H9 (cell line): Measurements from ENCODE around the gene ZNF804A. TPM values are rescaled to one million over a fixed set of nuclear protein-coding genes. Genes with fewer than 3 reads are reported as not detected.

Experiments used
- DNase-seq: peaks from one replicate; pipeline ENCODE4 v3.0.0-alpha.2; 2017
- H2AFZ ChIP-seq: one replicate; pipeline ENCODE4 v1.6.1; 2013; ENCODE audit warnings: mild to moderate bottlenecking, low read length, control low read depth, moderate library complexity
- H2AK5ac ChIP-seq: 2 replicates; pipeline ENCODE4 v1.6.1; 2013; ENCODE audit warnings: low read length, control low read depth, mixed read lengths; ENCODE audit not compliant: insufficient read length
- H2BK120ac ChIP-seq: one replicate; pipeline ENCODE4 v1.6.1; 2013; ENCODE audit warnings: low read depth, mild to moderate bottlenecking, low read length, control low read depth, inconsistent platforms; ENCODE audit not compliant: poor library complexity, severe bottlenecking
- H2BK12ac ChIP-seq: 2 replicates; pipeline ENCODE4 v1.6.1; 2013; ENCODE audit warnings: low read length, control low read depth, mixed read lengths, low read depth; ENCODE audit not compliant: insufficient read length
- H2BK15ac ChIP-seq: 2 replicates; pipeline ENCODE4 v1.6.1; 2013; ENCODE audit warnings: low read depth, low read length, control low read depth
- H2BK20ac ChIP-seq: one replicate; pipeline ENCODE4 v1.6.1; 2013; ENCODE audit warnings: low read depth, mild to moderate bottlenecking, low read length, control low read depth, inconsistent platforms; ENCODE audit not compliant: poor library complexity, severe bottlenecking
- H2BK5ac ChIP-seq: 2 replicates; pipeline ENCODE4 v1.6.1; 2013; ENCODE audit warnings: low read length, control low read depth, mixed read lengths; ENCODE audit not compliant: insufficient read length
- H3K14ac ChIP-seq: 2 replicates; pipeline ENCODE4 v1.6.1; 2013; ENCODE audit warnings: low read length, control low read depth; ENCODE audit not compliant: insufficient read depth
- H3K18ac ChIP-seq: 2 replicates; pipeline ENCODE4 v1.6.1; 2013; ENCODE audit warnings: low read depth, mild to moderate bottlenecking, mixed read lengths, low read length, control low read depth; ENCODE audit not compliant: insufficient read length
- H3K23ac ChIP-seq: 2 replicates; pipeline ENCODE4 v1.6.1; 2013; ENCODE audit warnings: low read length, control low read depth, mixed read lengths, low read depth; ENCODE audit not compliant: insufficient read length
- H3K23me2 ChIP-seq: 2 replicates; pipeline ENCODE4 v1.6.1; 2013; ENCODE audit warnings: low read depth, mild to moderate bottlenecking, mixed read lengths, low read length, control low read depth; ENCODE audit not compliant: insufficient read length, poor library complexity, severe bottlenecking
- H3K27ac ChIP-seq: 2 replicates; pipeline ENCODE4 v1.5.1; 2013; ENCODE audit warnings: low read length, control low read depth, mixed read lengths, low read depth; ENCODE audit not compliant: insufficient read length
- H3K27me3 ChIP-seq: 2 replicates; pipeline ENCODE4 v1.6.1; 2013; ENCODE audit warnings: low read length, control low read depth, inconsistent platforms; ENCODE audit not compliant: insufficient read depth
- H3K4ac ChIP-seq: 2 replicates; pipeline ENCODE4 v1.6.1; 2013; ENCODE audit warnings: low read depth, mild to moderate bottlenecking, control low read depth, inconsistent platforms, low read length, moderate library complexity
- H3K4me1 ChIP-seq: 2 replicates; pipeline ENCODE4 v1.6.1; 2013; ENCODE audit warnings: low read length, control low read depth, inconsistent platforms; ENCODE audit not compliant: insufficient read depth
- H3K4me2 ChIP-seq: 2 replicates; pipeline ENCODE4 v1.6.1; 2013; ENCODE audit warnings: low read length, control low read depth, mixed read lengths; ENCODE audit not compliant: insufficient read length, insufficient read depth
- H3K56ac ChIP-seq: 2 replicates; pipeline ENCODE4 v1.6.1; 2013; ENCODE audit warnings: low read depth, mild to moderate bottlenecking, mixed read lengths, low read length, control low read depth; ENCODE audit not compliant: insufficient read length
- H3K79me1 ChIP-seq: 2 replicates; pipeline ENCODE4 v1.6.1; 2013; ENCODE audit warnings: low read depth, mild to moderate bottlenecking, moderate library complexity, low read length, control low read depth, inconsistent platforms; ENCODE audit not compliant: insufficient read depth, poor library complexity, severe bottlenecking
- H3K79me2 ChIP-seq: 2 replicates; pipeline ENCODE4 v1.6.1; 2013; ENCODE audit warnings: low read length, control low read depth, inconsistent platforms; ENCODE audit not compliant: insufficient read depth
- H3K9ac ChIP-seq: 2 replicates; pipeline ENCODE4 v1.6.1; 2013; ENCODE audit warnings: low read length, control low read depth, mixed read lengths; ENCODE audit not compliant: insufficient read length; ENCODE audit errors: extremely low read depth
- H3K9me3 ChIP-seq: one replicate; pipeline ENCODE4 v1.6.1; 2013; ENCODE audit warnings: low read depth, low read length, inconsistent platforms; ENCODE audit not compliant: control insufficient read depth
- H3T11ph ChIP-seq: one replicate; pipeline ENCODE4 v1.6.1; 2013; ENCODE audit warnings: mild to moderate bottlenecking, low read length, control low read depth, inconsistent platforms
- H4K20me1 ChIP-seq: one replicate; pipeline ENCODE4 v1.6.1; 2013; ENCODE audit not compliant: control insufficient read depth, insufficient read length, insufficient read depth
- H4K5ac ChIP-seq: 2 replicates; pipeline ENCODE4 v1.6.1; 2013; ENCODE audit warnings: low read depth, mild to moderate bottlenecking, mixed read lengths, low read length, control low read depth; ENCODE audit not compliant: insufficient read length
- H4K8ac ChIP-seq: replicated peaks from 2 replicates; pipeline ENCODE4 v1.6.1; 2013; ENCODE audit warnings: low read length, control low read depth, mixed read lengths, low read depth; ENCODE audit not compliant: insufficient read length
- H4K91ac ChIP-seq: 2 replicates; pipeline ENCODE4 v1.6.1; 2013; ENCODE audit warnings: low read depth, mild to moderate bottlenecking, moderate library complexity, mixed read lengths, low read length, control low read depth; ENCODE audit not compliant: insufficient read length
- H3K27ac Mint-ChIP-seq, 3 experiments: 2 replicates in 2 of 3; 3 replicates in 1 of 3; pipeline ENCODE4 v1.8.0; 2020 to 2021; ENCODE audit warnings: mixed read lengths in 3 of 3, mild to moderate bottlenecking in 1 of 3, moderate library complexity in 1 of 3
- H3K27me3 Mint-ChIP-seq: 2 replicates; pipeline ENCODE4 v1.8.0; 2021; ENCODE audit warnings: low read depth, mild to moderate bottlenecking, moderate library complexity, mixed read lengths
- H3K36me3 Mint-ChIP-seq, 3 experiments: 2 replicates in 2 of 3; 3 replicates in 1 of 3; pipeline ENCODE4 v1.8.0; 2020 to 2021; ENCODE audit warnings: low read depth in 3 of 3, mixed read lengths in 3 of 3; ENCODE audit not compliant: insufficient read depth in 1 of 3
- H3K4me1 Mint-ChIP-seq, 2 experiments: 2 replicates each; pipeline ENCODE4 v1.8.0; 2020; ENCODE audit warnings: mixed read lengths in 2 of 2
- H3K4me3 Mint-ChIP-seq, 2 experiments: 2 replicates in 1 of 2; 3 replicates in 1 of 2; pipeline ENCODE4 v1.8.0; 2020 to 2021; ENCODE audit warnings: mild to moderate bottlenecking in 2 of 2, mixed read lengths in 2 of 2, moderate library complexity in 1 of 2
- H3K9me3 Mint-ChIP-seq, 2 experiments: 2 replicates in 1 of 2; 3 replicates in 1 of 2; pipeline ENCODE4 v1.8.0; 2020; ENCODE audit warnings: mild to moderate bottlenecking in 2 of 2, mixed read lengths in 2 of 2, moderate library complexity in 1 of 2
- WGBS: extraction: QIAGEN DNeasy Blood & Tissue Kit; methylation state at CpG from one replicate; pipeline ENCODE4 v1.1.7; 2013; ENCODE audit warnings: missing lambda C conversion rate, low lambda C conversion rate, mixed read lengths; ENCODE audit not compliant: insufficient read length; ENCODE audit errors: extremely low coverage; 5-methylcytosine and 5-hydroxymethylcytosine counted together
- total RNA-seq: library from RNA; stranded (reverse); gene quantifications from 2 replicates; pipeline ENCODE4 v1.2.1, GENCODE V29; 2021
- TF ChIP-seq, protein P1 (sequence below): fragments of 200-600 bp; sonication (generic); conservative IDR thresholded peaks from 3 replicates; pipeline ENCODE4 v1.8.0; 2021; ENCODE audit warnings: antibody characterized with exemption, mild to moderate bottlenecking

ZNF804A gene
- total RNA-seq, 1 experiment from 2014 or later: not detected

DNA sequence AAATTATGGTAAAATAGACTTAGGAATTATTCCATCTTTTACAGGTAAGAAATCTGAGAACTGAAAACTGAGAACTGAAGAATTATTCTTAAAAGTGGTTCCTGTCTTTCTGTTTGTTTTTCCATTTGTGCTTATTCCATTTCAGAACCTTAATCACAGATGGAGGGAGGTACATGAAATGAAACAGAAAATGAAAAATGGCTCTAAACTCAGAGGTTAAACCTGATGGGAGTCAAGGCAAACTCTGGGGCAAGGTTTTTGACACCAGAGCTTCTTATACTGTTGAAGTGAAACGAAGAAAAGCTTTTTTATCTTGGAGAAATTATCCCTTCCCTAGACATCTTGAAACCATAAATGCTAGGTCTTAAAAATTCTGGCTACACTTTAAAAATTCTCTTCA lies 182.1 kb downstream of the ZNF804A start:
- Mint-ChIP-seq H3K27ac (no peak overlapping the region), H3K4me3 (no peak overlapping the region), H3K9me3 (no peaks in the 10 kb centered on the region), H3K4me1 (peaks cover 5 to 7% of the 10 kb centered on the region in 2 experiments), H3K27me3 (no peaks in the 10 kb centered on the region), H3K36me3 (no peaks in the 10 kb centered on the region)
- Histone ChIP-seq H2BK5ac (no peak overlapping the region), H3K27me3 (no peaks in the 10 kb centered on the region), H3K23ac (no peak overlapping the region), H3K79me1 (no peaks in the 10 kb centered on the region), H3K18ac (no peak overlapping the region), H2BK120ac (no peak overlapping the region), H2BK15ac (no peak overlapping the region), H3K56ac (no peak overlapping the region), H3K23me2 (no peaks in the 10 kb centered on the region), H3K4ac (no peak overlapping the region), H3K27ac (no peak overlapping the region), H3K9me3 (no peaks in the 10 kb centered on the region), H2AFZ (no peak overlapping the region), H3K4me1 (no peaks in the 10 kb centered on the region), H4K8ac (no peak overlapping the region), H4K20me1 (no peaks in the 10 kb centered on the region), H2BK12ac (no peak overlapping the region), H4K91ac (no peak overlapping the region), H3T11ph (no peak overlapping the region), H3K14ac (no peak overlapping the region), H3K79me2 (no peaks in the 10 kb centered on the region), H3K9ac (no peak overlapping the region), H3K4me2 (no peak overlapping the region), H4K5ac (no peak overlapping the region), H2BK20ac (no peak overlapping the region), H2AK5ac (no peak overlapping the region)
- TF ChIP-seq, protein P1, sequence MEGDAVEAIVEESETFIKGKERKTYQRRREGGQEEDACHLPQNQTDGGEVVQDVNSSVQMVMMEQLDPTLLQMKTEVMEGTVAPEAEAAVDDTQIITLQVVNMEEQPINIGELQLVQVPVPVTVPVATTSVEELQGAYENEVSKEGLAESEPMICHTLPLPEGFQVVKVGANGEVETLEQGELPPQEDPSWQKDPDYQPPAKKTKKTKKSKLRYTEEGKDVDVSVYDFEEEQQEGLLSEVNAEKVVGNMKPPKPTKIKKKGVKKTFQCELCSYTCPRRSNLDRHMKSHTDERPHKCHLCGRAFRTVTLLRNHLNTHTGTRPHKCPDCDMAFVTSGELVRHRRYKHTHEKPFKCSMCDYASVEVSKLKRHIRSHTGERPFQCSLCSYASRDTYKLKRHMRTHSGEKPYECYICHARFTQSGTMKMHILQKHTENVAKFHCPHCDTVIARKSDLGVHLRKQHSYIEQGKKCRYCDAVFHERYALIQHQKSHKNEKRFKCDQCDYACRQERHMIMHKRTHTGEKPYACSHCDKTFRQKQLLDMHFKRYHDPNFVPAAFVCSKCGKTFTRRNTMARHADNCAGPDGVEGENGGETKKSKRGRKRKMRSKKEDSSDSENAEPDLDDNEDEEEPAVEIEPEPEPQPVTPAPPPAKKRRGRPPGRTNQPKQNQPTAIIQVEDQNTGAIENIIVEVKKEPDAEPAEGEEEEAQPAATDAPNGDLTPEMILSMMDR: no peak
- WGBS: no CpG with 5 or more reads among the region's 1 CpG
- DNase-seq: no peak
